NCI-H82 treated with DMSO at 0.1 percent for 48 hours (cell line): ENCODE measurements around the gene NEFH.

Experiments used
- DNase-seq: peaks from one replicate; lab custom pipeline; 2025; ENCODE audit not compliant: unreplicated experiment; lab: John Stamatoyannopoulos, UW

The NEFH gene

DNA sequence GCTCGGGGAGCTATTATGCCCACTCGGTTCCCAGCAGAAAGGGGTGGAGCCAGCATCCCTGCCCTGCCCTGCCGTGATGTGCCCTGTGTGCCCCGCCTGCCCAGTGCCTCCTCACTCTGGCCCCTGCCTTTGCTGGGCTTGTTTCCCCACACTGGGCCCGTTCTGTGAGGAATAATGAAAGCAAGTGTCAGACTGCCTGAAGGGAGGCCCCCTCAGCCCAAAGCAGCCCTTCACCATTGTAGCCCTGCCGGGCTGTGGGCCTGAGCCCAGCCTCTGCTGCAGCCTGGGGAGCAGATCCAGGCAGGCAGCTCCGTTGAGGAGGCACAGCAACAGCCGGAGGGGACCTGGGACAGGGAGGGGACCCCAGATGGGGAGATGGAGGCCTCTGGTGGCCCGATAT is 20.2 kb upstream of the NEFH start:
- DNase-seq = no peak

DNA sequence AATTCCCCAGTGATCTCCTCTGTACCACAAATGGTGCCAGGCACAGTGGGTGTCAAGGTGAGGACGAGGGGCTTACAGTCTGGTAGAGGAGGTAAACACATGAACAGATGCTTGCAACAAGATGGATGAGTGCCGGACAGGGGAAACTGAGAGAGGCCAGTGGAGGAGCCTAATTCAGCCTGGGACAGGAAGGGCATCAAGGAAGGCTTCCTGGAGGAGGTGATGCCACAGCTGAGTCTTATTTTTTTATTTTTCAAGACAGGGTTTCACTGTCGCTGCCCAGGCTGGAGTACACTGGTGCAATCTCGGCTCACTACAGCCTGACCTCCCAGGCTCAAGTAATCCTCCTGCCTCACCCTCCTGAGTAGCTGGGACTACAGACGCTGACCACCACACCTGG is 18.8 kb upstream of the NEFH start:
- no peak for DNase-seq

DNA sequence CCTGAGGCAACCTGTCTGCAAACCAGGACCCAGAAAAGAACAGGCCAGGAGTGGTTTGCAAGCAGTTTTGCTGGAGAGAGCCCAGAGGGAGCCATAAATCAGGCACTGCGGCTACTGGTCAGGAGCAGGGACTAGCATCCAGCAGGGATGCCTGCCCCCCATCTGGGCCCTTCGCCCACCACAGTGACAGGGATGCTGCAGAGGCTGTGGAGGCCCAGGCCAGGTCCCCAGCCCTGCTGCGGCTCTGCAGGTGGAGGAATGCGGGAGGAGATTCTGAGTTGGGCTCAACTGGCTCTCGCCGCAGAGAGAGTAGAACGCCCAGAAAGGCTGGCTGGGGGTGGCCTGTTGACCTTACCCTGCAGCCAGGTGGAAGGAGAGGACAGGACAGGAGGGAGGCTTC is 16.4 kb upstream of the NEFH start:
- DNase-seq = no peak

DNA sequence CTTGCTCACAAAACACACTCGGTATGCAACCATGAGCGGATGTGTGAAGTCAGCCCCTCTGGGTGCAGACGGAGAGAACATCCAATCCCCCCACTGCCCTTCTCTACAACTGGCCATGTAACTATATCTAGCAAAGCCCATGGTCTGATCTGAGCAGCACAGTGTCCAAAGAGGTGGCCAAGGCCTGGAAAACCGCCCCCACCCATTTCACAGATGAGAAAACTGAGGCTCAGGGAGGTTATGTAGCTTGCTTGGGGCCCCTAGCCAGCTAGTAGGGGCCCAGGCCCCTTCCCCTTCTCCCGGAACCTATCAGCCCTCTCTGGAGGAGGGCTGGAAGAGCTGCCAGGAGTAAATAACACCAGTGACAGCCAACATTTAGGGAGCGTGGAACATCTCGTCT is 15.4 kb upstream of the NEFH start:
- no peak for DNase-seq

DNA sequence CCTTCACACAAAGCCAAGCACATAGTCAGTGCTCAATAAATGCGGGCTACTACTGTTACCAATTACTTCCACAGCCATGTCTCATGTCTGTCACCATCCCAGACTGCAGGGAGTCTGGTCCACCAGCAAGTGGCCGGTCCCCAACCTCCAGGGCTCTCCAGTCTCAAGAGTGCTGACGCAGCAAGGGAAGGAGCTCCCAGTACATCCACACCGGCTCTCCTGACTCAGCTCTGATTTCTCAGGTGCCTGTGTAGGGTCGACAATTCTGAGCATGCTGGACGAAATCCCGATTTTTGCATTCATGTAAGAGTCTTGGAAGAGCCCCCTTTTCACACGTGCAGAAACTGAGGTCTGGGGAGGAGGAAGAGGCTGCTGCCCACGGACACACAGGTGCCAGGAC is 10.3 kb upstream of the NEFH start:
- no peak for DNase-seq

DNA sequence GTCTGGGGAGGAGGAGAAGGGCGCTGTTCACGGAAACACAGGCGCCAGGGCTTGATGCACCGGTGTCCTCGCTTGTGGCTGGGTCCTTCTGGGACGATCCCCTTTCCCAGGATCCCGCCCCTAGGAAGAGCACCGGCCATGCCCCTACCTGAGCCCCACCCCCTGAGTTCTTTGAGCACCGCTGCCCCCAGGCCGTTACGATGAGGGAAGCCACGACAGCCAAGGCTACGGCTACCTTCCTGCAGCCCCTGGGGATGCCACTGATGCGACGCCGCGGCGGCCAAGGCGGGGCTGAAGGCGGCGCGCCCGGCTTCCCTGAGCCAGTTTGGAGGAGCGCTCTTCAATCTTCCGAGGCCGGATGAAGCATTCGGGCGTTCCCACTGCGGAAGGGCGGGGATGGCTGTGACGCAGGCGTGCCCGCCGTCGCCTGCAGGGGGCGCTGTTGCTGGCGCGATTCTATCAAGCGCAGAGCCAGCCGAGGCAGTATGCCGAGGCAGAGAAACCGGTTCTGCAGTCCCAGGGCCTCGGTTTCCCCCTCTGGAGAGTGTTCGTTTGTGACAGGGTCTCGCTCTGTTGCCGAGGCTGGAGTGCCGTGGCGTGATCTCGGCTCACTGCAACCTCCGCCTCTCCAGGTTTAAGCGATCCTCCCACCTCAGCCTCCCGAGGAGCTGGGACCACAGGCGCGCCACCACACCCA is 9.7 kb upstream of the NEFH start:
- DNase-seq = no peak

DNA sequence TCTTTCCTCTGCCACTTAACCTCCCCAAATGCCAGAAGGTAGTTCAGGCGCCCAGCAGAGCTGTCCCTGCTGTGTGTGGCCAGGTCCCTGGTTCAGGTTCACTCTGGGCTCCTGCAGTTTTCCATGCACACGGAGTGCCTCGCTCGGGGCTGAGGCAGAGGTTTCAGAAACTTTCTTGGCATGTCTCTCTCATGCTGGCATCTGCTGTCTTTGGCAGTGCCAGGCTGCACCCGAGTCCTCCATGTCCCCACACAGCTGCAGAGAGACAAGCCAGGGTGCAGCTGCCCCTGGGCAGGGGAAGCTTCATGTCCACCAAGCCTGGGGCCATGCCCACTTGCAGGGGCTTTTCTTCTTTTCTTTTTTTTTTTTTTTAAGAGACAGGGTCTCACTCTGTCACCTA is 7.0 kb upstream of the NEFH start:
- no peak for DNase-seq

DNA sequence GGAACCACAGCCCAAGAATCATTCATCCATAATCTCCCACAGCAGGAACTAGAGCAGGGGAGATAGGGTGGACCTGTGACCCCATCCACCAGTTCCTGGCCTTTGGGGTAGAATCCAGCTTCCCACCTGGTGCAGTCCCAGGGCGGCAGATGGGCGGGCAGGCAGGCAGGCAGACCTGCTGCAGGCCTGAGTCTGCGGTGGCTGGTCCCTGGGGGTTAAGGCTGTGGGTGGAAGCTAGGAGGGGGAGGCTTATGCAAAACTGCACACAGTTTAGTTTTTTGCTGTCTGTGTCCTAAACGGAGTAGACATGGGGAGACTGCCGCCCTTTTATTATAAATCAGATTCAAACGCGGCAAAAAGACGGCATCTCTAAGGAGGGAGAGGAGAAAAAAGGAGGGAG is 4.5 kb upstream of the NEFH start:
- DNase-seq = peak; percentile 30

DNA sequence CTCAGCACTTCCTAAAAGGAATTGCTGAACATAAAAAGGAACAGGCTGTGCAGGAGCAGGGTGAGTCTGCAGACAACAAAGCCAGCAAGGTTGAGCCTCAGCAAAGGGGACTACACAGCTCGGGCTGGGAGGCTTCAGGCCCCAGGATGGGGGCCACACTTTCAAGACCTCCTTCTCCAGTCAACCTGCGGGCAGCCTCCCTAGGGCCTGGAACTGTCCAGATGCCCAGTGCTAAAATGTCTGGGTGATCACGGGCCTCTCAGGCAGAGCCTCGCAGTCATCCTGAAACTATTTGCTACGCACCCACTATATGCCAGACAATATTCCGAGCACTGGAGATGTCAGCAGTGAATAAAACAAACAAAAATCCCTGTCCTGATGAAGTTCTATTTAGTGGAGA is 3.9 kb upstream of the NEFH start:
- DNase-seq = no peak

DNA sequence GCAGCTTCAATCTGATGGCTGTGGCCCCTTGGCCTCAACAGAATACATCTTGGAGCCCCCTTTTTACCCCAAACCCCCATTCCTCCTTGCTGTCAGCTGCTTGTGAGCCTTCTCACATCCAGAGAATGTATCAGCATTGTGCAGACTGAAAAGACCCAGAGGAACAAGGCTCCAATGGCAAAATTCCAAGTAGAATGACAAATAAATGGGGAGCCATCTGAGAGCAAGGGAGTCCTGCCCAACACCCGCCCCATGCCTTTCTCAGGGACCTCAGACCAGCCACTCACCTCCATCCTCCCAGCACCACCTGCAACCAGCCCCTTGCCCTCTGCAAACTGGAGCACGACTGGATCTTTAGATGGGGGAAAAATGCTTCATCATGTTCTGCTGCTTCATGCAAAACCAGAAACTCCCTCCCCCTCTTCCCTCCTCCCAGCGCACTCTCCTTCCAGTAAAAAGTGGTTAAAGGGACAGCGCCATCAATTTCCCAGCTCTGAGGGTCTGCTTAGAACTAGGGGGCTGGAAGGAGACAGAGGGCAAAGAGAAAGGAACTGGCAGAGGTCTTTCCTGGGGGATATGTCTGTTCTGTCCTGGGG is 2.2 kb upstream of the NEFH start:
- no peak for DNase-seq

DNA sequence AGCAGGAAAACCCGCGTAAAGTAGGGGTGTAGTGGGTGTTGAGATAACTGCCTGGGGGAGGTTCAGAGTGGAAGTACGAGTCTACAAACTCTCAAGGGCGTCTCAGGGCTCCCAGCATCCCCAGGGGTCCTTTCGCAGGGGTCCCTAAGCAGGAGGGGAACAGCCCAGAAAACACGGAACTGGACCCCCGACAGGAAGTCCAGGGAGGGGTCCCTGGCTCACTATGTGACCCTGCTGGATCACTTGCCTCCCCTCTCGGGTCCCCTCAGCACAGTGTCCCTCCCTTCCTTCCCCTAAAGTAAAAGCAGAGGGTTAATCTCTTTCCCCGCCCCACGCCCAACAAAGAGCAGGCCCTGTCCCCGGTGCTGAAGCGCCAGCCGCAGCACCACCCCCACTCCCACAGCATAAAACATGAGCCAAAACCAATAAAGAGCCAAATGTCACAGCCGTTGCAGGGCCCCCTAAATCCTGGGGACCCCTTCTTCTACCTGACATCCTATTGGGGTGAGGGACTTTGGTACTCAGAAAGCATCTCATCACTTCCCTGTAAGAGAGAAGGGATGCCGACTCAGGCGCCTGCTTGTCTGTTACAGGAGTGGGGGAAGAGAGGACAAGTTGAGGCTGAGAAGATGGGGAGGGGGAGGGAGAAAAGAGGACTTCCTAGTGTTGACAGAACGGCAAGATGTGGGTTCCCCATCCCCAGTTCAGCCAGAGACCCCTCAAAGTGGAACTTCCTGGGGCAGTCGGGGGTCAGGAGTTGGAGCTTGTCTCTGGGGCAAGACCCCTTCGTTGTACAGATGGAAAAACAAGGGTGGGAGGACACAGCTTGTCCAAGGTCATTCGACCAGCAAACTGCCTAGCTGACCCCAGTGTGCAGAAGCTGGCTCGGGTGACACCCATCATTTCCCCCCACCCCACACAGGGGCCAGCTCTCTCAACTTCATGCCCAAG is 1.4 kb upstream of the NEFH start:
- no peak for DNase-seq

DNA sequence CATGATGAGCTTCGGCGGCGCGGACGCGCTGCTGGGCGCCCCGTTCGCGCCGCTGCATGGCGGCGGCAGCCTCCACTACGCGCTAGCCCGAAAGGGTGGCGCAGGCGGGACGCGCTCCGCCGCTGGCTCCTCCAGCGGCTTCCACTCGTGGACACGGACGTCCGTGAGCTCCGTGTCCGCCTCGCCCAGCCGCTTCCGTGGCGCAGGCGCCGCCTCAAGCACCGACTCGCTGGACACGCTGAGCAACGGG is 169 bp downstream of the NEFH start:
- no peak for DNase-seq

DNA sequence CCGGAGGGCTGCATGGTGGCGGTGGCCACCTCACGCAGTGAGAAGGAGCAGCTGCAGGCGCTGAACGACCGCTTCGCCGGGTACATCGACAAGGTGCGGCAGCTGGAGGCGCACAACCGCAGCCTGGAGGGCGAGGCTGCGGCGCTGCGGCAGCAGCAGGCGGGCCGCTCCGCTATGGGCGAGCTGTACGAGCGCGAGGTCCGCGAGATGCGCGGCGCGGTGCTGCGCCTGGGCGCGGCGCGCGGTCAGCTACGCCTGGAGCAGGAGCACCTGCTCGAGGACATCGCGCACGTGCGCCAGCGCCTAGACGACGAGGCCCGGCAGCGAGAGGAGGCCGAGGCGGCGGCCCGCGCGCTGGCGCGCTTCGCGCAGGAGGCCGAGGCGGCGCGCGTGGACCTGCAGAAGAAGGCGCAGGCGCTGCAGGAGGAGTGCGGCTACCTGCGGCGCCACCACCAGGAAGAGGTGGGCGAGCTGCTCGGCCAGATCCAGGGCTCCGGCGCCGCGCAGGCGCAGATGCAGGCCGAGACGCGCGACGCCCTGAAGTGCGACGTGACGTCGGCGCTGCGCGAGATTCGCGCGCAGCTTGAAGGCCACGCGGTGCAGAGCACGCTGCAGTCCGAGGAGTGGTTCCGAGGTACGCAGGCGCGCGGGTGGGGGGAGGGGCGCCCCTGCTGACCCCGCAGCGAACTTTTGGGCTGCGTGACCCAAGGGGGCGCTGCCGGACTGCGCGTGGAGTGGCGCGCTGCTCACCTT is 670 bp downstream of the NEFH start:
- no peak for DNase-seq

DNA sequence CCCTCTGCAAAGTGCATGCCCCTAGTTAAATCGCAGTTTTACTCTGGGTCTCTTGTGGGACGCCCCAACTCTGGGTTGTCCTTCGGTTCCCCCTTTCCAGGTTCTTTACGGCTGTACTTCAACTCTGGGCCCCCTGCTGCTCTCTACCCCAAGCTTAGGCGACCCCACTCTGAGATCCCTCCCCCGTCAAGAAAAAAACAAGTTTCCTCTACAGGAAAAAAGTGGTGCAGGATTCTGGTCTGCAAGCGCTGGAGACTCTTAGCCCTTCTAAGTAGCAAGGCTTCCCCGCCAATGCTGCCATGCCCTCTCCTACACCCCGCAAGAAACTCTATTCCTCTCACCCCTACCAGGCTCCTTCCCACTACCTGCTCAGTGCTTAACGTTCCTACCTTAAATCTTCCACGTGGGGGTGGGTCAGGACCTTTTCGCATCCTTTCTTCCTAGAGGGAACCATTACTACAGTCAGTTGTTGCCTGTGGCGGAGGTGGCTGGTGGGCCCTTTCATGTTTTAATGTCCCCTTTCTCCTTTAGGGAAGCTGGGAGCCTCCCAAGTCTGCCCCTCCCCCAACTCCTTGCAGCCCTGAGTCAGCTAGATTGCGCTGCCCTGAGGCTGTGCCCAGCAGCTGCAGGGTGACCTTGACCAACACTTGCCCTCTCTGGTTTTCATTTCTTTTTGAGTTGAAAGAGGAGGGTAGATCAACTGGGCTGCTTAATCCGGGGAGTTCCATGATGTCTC is 1.4 kb downstream of the NEFH start:
- DNase-seq = no peak

DNA sequence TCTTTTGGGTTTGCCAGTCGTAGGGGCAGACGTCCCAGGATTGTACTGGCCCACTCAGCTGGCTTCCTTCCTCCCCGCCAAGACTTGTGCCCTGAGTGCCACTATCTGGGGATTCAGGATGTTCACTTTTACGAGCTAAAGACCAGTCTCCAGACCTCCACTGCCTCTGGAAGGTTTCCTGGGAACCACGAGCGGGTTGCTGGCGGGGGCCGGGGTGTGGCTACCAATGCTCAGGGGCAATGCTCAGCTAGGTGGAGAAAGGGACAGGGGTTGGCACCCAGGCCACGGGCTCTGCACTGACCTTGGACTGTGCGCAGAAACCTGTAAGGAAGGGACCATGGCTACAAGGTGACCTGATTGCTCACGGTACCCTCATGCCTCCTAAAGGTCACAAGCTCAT is 2.2 kb downstream of the NEFH start:
- DNase-seq = no peak

DNA sequence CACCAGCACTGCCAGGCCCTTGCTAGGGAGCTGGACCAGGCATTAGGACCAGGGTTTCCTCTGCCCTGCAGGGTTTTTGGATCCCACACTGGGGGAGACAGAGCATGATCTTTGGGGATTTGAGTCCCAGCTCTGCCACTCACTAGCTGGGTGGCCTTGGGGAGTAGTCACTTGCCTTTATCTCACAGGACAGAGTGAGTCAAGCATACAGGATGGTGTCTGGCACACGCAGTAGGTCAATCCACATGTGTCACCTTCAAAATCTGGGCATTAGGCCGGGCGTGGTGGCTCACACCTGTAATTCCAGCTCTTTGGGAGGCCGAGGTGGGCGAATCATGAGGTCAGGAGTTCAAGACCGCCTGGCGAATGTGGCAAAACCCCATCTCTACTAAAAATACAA is 2.7 kb downstream of the NEFH start:
- DNase-seq = no peak

DNA sequence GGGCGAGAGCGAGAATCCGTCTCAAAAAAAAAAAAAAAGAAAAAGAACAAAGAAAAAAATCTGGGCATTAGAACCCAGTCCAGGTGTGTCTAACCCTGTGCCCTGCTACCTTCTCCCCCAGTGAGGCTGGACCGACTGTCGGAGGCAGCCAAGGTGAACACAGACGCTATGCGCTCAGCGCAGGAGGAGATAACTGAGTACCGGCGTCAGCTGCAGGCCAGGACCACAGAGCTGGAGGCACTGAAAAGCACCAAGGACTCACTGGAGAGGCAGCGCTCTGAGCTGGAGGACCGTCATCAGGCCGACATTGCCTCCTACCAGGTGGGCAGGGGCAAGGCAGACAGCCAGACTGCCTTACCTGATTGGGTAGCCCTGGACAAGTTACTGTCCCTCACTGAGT is 3.2 kb downstream of the NEFH start:
- DNase-seq = no peak

DNA sequence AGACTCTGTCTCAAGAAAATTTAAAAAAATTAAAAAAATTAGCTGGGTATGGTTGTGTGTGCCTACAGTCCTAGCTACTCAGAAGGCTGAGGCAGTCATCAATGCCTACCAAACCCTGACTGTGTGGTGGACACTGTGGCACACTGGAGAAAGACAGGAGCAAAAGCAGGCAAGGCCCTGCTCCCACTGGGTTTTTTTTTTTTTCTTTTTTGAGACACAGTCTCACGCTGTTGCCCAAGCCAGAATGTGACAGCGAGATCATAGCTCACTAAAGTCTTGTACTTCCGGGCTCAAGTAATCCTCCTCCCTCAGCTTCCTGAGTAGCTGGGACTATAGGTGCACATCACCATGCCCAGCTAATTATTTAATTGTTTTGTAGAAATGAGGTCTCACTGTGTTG is 4.6 kb downstream of the NEFH start:
- no peak for DNase-seq

DNA sequence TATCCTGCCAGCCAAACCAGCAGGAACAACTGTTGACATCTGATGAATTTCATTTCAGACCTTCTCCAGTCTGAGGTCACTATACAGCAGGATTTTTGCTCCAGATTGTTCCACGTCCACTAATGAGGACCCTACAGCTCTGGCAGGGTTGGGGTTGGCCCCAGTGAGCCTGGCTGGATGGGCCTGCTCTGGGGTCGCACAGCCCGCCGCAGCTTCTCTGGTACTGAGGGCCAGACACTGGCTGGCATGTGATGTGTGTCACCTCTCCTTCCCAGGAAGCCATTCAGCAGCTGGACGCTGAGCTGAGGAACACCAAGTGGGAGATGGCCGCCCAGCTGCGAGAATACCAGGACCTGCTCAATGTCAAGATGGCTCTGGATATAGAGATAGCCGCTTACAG is 5.4 kb downstream of the NEFH start:
- no peak for DNase-seq

DNA sequence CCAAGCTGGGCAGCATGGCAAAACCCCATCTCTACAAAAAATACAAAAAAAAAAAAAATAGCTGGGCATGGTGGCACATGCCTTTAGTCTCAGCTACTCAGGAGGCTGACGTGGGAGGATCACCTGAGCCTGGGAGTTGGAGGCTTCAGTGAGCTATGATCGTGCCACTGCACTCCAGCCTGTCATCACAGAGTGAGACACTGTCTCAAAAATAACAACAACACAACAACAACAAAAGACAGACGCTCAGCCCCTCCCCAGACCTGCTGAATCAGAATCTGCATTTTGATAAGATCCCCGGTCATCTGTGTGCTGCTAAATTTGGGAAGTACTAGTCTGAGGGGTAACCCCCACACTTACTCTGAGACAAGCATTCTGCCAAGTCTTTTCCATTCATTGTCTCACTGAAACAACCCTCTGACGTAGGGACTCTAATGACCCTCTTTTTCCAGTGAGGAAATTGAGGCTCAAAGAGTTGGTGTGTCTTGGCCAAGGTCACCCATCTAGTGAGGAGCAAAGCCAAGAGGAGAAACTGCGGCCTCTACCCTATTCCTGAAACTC is 7.5 kb downstream of the NEFH start:
- no peak for DNase-seq
